ENCODE measurements around the gene LYPD8. TPM values are rescaled to one million over a fixed set of nuclear protein-coding genes. Genes with fewer than 3 reads are reported as not detected.

The LYPD8 gene
- total and polyA plus RNA-seq, 2 of the 8 experiments (the other 6 are each of a cell fraction or from before 2014, with no cell fraction given) = not detected

- FAIRE-seq = no peak
- 81% methylated on average over 16 of the region's 16 CpGs; no CpG with 5 or more reads in 1 of the 2 experiments for WGBS, 2 experiments (ENCODE audit: extremely low coverage in 1 of 2, insufficient coverage in 1 of 2, insufficient read length in 1 of 2, insufficient replicate concordance in 2 of 2, low coverage in 1 of 2, low lambda C conversion rate in 2 of 2, missing lambda C conversion rate in 1 of 2)
- no peaks in the 10 kb centered on the region for H3K79me1 ChIP-seq (ENCODE audit: low read depth, low read length)
- H3K36me3 ChIP-seq (ENCODE audit: control insufficient read depth in 2 of 4, insufficient read depth in 4 of 4, low read length in 3 of 4) = no peaks in the 10 kb centered on the region
- no peak overlapping the region for H3K4me3 ChIP-seq (ENCODE audit: extremely low read depth in 1 of 4, insufficient read depth in 2 of 4, low read depth in 3 of 4, low read length in 4 of 4)
- H3K4me2 ChIP-seq (ENCODE audit: insufficient read depth in 1 of 2, low read depth in 2 of 2, low read length in 2 of 2) = no peak overlapping the region
- H2BK5ac ChIP-seq (ENCODE audit: low read depth, low read length) = no peak overlapping the region
- H4K5ac ChIP-seq (ENCODE audit: insufficient read length, low read depth, low read length) = no peak overlapping the region
- no peak overlapping the region for H4K91ac ChIP-seq (replicated peaks; ENCODE audit: insufficient read length, low read length)
- H3K23ac ChIP-seq (ENCODE audit: insufficient read length) = no peak overlapping the region
- H4K20me1 ChIP-seq (replicated peaks in 1 of 2; ENCODE audit: control insufficient read depth in 1 of 2, insufficient read depth in 2 of 2, low read length in 2 of 2) = no peaks in the 10 kb centered on the region
- no peak overlapping the region for H2BK15ac ChIP-seq (ENCODE audit: low read length)
- POLR2A ChIA-PET (ENCODE audit: partially characterized antibody) = no interaction called here
- no peak overlapping the region for H3K9ac ChIP-seq (replicated peaks in 1 of 4; ENCODE audit: extremely low read depth in 1 of 4, low read depth in 3 of 4, low read length in 3 of 4)
- no peak overlapping the region for H4K8ac ChIP-seq (ENCODE audit: extremely low read depth, insufficient read depth, low read length)
- H3K79me2 ChIP-seq (ENCODE audit: control insufficient read depth in 1 of 2, insufficient read depth in 2 of 2, low read length in 2 of 2) = no peaks in the 10 kb centered on the region
- no peaks in the 10 kb centered on the region for H3K27me3 ChIP-seq (replicated peaks in 1 of 4; ENCODE audit: control insufficient read depth in 3 of 4, extremely low read depth in 1 of 4, insufficient read depth in 3 of 4, low read length in 3 of 4)
- H3K4me1 ChIP-seq (replicated peaks in 1 of 4; ENCODE audit: control insufficient read depth in 3 of 4, insufficient read depth in 4 of 4, low read length in 3 of 4) = no peaks in the 10 kb centered on the region
- peaks cover 76 to 90% of the 10 kb centered on the region in 2 experiments for H3K9me3 ChIP-seq (ENCODE audit: insufficient read depth in 2 of 2, low read depth in 1 of 2, low read length in 1 of 2)
- no peak overlapping the region for H3K4ac ChIP-seq (replicated peaks; ENCODE audit: insufficient read length, low read depth, low read length)
- H2AK5ac ChIP-seq (ENCODE audit: low read depth, low read length) = no peak overlapping the region
- H2BK20ac ChIP-seq (ENCODE audit: low read length) = no peak overlapping the region
- H3K14ac ChIP-seq (ENCODE audit: insufficient read length) = no peak overlapping the region
- no peak overlapping the region for H3K56ac ChIP-seq (replicated peaks; ENCODE audit: insufficient read length, low read depth, low read length)
- no peaks in the 10 kb centered on the region for H3K23me2 ChIP-seq (ENCODE audit: low read depth, low read length)
- H2BK120ac ChIP-seq (replicated peaks; ENCODE audit: low read depth, low read length) = no peak overlapping the region
- no peak overlapping the region for H2AFZ ChIP-seq (ENCODE audit: low read length)
- CTCF ChIA-PET (ENCODE audit: partially characterized antibody) = interaction anchor here (1.3 kb wide), 1 partner anchor 25 kb away, joined by 3 read pairs; no protein-coding TSS in a partner anchor
- H3K18ac ChIP-seq (ENCODE audit: extremely low read depth, low read length) = no peak overlapping the region
- DNase-seq (ENCODE audit: low read depth in 1 of 2, low spot score in 2 of 2) = no peak
- no peak overlapping the region for H3K27ac ChIP-seq (ENCODE audit: low read depth, low read length)
- H2BK12ac ChIP-seq (ENCODE audit: low read depth, low read length) = no peak overlapping the region
- TF ChIP-seq ASH2L (IDR thresholded peaks at IDR 0.05; ENCODE audit: low read length) = no peak
- TF ChIP-seq CTBP2 (IDR thresholded peaks at IDR 0.05; ENCODE audit: borderline replicate concordance, insufficient read depth, insufficient read length, low read length) = no peak
- TF ChIP-seq EZH2 (IDR thresholded peaks at IDR 0.05; ENCODE audit: low read depth, low read length, severe bottlenecking) = no peak
- TF ChIP-seq YY1 (IDR thresholded peaks at IDR 0.05; ENCODE audit: low read depth, low read length) = no peak
- no peak for TF ChIP-seq RFX5 (IDR thresholded peaks at IDR 0.05; ENCODE audit: borderline replicate concordance, low read depth, low read length)
- TF ChIP-seq KDM4A (IDR thresholded peaks at IDR 0.05; ENCODE audit: low read depth, low read length, severe bottlenecking) = no peak
- no peak for TF ChIP-seq CEBPB (IDR thresholded peaks at IDR 0.05; ENCODE audit: low read depth, low read length)
- no peak for TF ChIP-seq RXRA (IDR thresholded peaks at IDR 0.05; ENCODE audit: insufficient read depth, low read depth, low read length)
- no peak for TF ChIP-seq SAP30 (IDR thresholded peaks at IDR 0.05; ENCODE audit: insufficient read depth, insufficient replicate concordance, low read length)
- TF ChIP-seq TEAD4 (IDR thresholded peaks at IDR 0.05; ENCODE audit: low read depth, low read length) = no peak
- no peak for TF ChIP-seq ATF3 (IDR thresholded peaks at IDR 0.05; ENCODE audit: insufficient read depth, low read depth, low read length)
- TF ChIP-seq PHF8 (conservative IDR thresholded peaks at IDR 0.05; ENCODE audit: low read depth, low read length) = no peak
Measured at GRCh38 chr1:248782416-248783141, 27.0 kb upstream of the LYPD8 start.

All from H1 (cell line).